SKM-1 (cell line): ENCODE results near the gene DGKD.
"Not testable (repeated sequence)": the region's sequence is repeated elsewhere in the genome, so short reads cannot be mapped to it uniquely, and the experiment has no call there.

Experiments
- DNase-seq: peaks from one replicate; lab custom pipeline; 2025; ENCODE audit not compliant: unreplicated experiment; lab: John Stamatoyannopoulos, UW

DGKD gene

DNA sequence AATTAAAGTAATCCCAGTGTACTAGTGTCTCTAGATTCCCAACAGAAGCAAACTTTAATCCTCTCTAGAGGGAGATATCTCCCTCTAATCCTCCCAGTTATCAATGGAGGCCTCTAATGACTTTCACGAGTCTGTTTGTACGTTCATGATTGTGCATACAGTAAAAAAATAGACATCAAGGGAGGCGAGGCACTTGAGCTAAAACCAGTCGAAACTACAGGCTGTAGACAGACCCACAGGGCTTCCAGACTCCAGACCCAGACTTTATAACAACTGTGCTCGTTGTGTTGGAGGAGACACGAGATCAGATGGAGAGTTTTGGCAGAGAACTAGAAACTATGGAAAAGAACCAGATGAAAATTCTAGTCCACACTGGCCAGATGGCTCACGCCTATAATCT, 7.0 kb downstream of the DGKD start:
- DNase-seq, result no peak

- DNase-seq, result no peak
These were observed 8.4 kb downstream of the DGKD start for GRCh38 chr2:233362742-233363141.

DNA sequence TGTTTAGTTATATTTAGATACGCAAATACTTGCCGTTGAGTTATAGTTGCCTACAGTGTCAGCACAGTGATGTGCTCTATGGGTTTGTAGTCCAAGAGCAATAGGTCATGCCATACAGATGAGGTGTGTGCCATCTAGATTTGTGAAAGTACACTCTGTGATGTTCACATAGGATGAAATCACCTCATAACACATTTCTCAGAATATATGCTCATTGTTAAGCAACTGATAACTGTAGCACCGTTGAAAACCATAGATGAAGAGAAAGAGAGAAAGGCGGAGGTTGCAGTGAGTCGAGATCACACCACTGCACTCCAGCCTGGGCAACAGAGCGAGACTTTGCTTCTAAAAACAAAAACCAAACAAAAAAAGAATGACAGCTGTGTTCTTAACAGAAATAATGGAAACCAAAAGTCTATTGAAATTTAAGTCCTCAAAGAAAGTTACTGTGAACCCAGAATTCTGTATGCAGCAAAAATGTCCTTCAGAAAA, 9.5 kb downstream of the DGKD start:
- DNase-seq, result no peak

GRCh38 chr2:233365861-233366520, 11.7 kb downstream of the DGKD start:
- DNase-seq, result no peak

DNA sequence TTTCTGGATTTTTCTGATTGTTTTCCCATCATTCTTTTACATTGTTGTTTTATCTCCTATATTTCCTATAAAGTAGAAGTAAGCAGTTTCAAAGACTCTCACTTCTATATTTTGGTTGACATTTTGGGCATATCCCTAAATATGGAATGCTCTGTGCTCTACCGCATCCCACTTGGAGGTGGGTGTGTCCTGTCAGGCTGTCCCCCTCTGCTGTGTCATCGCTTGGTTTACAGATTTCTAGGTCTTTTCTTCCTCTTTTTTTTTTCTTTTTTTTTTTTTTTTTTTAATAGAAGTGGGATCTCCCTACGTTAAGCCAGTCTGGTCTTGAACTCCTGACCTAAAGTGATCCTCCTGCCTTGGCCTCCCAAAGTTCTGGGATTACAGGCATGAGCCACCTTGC, 13.3 kb downstream of the DGKD start:
- no peak for DNase-seq

GRCh38 chr2:233368756-233369155, 14.5 kb downstream of the DGKD start:
- DNase-seq, result no peak

DNA sequence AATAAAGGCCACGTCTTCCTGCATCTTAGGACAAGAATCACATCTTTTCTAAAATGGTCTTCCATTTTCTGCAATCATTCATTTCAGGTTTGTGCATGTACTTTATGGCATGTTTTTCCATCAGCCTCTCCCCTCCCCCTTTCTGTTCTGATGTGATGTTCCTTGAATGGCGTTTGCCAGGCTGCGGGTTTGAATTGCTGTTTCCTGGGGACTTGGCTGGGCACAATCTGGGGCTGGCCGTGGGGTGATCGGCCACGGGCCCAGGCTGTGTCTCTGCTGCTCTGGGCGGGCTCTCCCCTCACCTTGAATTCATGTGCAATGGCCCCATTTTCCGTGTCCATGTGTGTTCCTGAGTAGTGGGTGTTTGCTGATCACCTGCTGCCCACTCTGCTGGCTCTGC, 15.2 kb downstream of the DGKD start:
- DNase-seq, result no peak

GRCh38 chr2:233369897-233370685, 15.8 kb downstream of the DGKD start:
- no peak for DNase-seq

- DNase-seq, result no peak
These were observed 17.3 kb downstream of the DGKD start for GRCh38 chr2:233371641-233372040.

DNA sequence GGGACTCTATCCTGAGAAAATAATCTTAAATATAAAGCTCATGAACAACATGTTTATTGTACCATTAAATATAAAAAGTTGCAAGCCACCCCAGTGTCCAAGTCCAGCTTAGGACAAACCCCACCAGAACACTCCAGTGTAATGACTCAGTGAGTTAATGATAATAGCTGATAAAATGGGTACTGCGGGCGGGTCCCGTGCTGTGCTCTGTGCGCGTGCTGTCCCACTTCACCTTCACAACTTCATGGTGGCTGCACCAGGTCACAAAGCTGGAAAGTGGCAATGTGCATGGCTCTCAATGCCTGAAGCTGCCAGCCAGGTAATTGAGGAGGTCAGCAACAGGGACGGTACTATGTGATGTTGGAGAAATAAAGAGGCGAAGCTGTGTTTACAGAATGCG, 18.6 kb downstream of the DGKD start:
- no peak for DNase-seq

DNA sequence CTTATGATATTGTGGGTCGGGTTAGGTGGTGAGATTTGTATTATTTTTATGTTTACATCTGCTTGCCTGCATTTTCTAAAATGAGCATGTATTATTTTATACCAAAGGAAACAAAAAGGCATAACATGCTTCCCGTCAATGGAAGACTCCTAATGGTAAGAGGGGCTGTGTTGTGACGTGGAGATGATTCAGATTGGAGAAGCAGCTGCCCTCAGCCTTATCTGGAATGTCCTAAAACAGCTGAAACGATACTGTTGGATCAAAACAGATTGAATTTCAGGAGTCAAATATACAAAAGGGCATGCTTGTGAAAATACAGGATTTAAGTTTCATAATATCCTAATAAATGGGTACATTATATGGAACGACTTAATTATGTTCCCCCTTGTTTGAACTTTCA, 19.0 kb downstream of the DGKD start:
- no peak for DNase-seq

- not testable (repeated sequence) for DNase-seq
These were observed 20.5 kb downstream of the DGKD start for GRCh38 chr2:233374776-233375175.

DNA sequence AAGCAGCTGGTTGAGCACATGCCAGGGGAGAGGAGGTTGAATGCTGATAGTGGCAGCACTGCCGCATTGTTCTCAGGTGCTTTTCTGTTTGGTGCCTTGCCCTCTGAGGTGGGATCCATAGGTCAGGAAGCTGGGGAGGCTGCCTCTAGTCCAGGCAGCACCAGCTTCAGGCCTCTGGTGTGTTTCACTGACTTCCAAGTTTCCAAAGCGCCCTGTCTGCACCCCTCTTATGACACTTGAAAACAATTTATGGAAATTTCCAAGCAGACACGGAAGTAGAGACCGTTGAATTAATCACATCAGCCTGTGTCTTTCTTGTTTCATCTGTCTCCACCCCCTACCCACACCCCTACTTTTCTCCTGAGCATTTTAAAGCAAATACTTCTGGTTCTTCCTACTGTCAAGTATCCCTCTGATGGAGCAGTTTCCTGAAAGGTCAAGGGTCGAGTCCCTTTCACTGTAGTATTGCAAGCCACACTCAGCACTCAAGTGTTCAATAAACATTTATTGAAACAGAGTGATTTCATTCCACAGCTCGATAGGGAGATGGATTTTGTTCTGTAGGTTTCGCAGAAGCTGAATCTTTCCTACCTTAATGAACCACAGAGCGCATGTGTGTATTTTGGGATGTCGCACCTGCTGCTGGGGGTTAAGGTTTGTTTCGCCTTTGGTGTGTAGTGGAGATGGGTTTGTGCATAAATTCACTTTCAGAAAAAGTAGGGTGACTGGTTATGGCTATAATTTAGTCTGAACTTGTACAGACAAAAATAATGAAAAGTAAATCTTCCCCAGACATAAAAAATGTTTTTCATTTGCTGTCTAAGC, 21.4 kb downstream of the DGKD start:
- no peak for DNase-seq

DNA sequence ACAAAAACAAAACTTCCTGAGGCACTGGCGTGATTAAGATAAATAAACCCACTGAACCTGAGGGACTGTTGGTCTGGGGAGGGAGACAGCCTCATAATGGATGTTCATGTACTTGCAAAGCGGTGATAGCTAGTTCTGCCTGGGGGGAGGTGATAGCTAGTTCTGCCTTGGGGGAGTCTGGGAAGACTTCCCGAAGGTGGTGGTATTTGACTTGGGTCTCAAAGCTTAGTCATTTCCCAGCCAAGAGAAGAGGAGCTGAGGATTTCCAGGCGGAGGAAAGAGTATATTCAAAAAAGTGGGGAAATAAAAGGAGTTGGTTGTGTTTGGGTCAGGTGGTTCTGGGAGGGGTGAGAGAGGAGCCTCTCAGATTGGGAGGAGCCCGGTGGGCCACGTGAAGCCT, 24.7 kb downstream of the DGKD start:
- DNase-seq, result no peak

DNA sequence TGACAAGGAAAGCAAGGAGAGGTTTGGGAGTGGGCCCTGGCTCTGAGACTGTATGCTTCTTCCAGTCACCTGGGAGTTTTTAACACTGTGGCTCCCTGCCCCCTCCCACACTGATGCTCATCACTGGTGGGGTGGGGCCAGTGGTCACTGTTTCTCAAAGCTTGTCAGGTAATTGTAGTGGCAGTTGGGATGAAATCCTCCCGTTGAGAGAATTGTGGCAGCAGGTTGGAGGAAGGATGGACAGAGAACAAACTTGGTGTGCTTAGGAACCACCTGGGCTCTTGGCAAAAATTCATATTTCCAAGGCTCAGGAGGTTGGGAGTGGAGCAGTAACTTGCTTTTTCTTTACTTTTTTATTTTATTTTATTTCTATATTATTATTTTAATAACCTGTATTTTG, 25.1 kb downstream of the DGKD start:
- no peak for DNase-seq

GRCh38 chr2:233380132-233380895, 26.0 kb downstream of the DGKD start:
- DNase-seq, result no peak

DNA sequence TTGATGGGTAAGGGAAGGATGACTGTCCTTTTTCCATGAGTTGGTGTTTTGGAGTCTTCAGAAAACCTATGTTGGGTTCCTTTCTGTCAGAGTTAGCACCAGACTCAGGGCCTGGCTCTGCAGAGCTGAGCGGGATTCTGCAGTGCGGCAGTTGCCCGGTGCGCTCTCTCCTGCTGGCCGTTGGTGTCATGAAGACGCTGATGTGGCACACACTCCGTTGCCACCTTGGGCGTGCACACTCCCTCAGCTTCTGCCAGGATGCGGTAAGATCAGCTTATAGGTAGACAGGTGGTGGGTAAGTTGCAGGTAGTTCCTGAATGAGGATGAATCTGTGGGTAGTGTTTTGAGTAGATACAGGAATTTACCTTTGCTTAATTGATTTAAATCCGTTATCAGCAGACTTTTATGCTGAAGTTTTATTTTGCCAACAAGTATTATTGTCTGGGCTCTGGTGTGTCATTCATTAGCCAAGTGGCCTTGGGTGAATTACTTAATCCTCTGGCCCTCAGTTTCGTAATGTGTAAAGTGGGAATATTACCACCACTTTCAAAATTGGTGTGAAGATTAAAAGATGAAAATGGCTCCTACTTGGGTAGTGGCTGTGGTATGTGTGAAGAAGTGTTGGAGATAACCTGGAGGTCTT, 26.8 kb downstream of the DGKD start:
- DNase-seq, result no peak

DNA sequence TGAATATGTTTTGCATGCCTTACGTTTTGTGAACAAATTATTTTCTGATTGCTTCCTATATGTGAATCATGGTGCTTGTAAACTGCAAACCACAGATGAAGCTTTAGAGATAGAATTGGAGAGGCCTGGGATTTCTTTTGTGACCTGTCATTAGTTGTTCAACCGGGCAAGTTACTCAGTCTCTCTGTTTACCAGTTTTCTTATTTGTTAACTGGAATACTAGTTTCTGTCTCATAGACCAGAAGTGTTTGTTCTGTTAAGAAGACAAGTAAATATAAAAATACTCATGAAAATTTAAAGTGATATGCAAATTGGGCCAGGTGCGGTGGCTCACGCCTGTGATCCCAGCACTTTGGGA, 27.3 kb downstream of the DGKD start:
- no peak for DNase-seq

DNA sequence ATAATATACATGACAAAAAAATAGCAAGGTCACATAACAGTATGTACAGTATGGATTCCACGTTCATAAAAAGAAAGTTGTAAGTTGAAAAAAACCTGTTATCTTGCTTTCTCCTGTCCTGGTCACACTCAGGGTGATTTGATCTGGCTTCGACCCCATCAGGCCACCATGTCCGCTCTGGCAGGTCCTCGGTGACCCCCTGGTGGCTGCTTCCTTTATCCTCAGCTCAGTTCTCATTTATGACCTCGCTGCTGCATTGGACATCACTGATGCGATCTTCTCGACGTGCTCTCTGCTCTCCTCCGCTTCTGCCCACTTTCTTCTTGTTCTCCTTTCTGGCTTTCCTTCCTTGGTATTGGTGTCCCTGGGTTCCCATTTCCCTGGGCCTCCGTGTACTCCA, 29.7 kb downstream of the DGKD start:
- no peak for DNase-seq

- DNase-seq, result no peak
These were observed 30.7 kb downstream of the DGKD start for GRCh38 chr2:233384811-233385488.
